ENCODE measurements around the gene LAMB2. TPM values are rescaled to one million over a fixed set of nuclear protein-coding genes. Genes with fewer than 3 reads are reported as not detected.

The LAMB2 gene
- total and polyA plus RNA-seq, 2 donors (not counting 1 experiment from before 2014, with no cell fraction given) = 0.67 to 0.74 TPM

DNA sequence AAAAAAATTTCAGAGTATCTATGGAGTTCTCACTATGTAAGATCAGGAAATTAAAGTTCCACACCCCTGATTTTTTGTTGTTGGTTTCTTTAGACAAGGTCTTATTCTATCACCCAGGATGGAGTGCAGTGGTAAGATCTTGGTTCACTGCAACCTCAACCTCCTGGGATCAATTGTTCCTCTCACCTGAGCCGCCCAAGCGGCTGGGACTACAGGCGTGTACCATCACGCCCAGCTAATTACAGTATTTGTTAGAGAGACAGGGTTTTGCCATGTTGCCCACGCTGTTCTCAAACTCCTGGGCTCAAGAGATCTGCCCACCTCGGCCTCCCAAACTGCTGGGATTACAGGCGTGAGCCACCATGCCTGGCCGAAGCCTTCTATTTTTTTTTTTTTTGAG, 51.4 kb downstream of the LAMB2 start:
- Histone ChIP-seq H3K4me1 (ENCODE audit: control insufficient read depth in 2 of 2, insufficient read depth in 2 of 2, low read length in 2 of 2) (no peaks in the 10 kb centered on the region), H3K79me2 (ENCODE audit: control insufficient read depth, insufficient read depth, low read length) (peaks cover 98% of the 10 kb centered on the region), H2AFZ (ENCODE audit: insufficient read depth, low read depth, low read length, poor library complexity, severe bottlenecking) (no peak overlapping the region), H3K9me3 (ENCODE audit: control extremely low read depth in 1 of 3, control insufficient read depth in 2 of 3, insufficient read depth in 1 of 3, low read length in 2 of 3) (no peaks in the 10 kb centered on the region), H3K27me3 (replicated peaks in 1 of 4; ENCODE audit: control extremely low read depth in 1 of 4, control insufficient read depth in 3 of 4, insufficient read depth in 4 of 4, low read length in 3 of 4) (no peaks in the 10 kb centered on the region), H3K4me3 (ENCODE audit: control extremely low read depth in 1 of 5, extremely low read depth in 1 of 5, insufficient read depth in 1 of 5, low read depth in 2 of 5, low read length in 4 of 5) (no peak overlapping the region), H3K27ac (ENCODE audit: low read length in 2 of 2) (no peak overlapping the region), H3K36me3 (replicated peaks in 1 of 2; ENCODE audit: control extremely low read depth in 1 of 2, control insufficient read depth in 1 of 2, extremely low read depth in 1 of 2, insufficient read depth in 2 of 2, low read length in 1 of 2) (peaks cover 13 to 26% of the 10 kb centered on the region in 2 experiments), H3K9ac (ENCODE audit: low read length) (no peak overlapping the region), H3K4me2 (replicated peaks; ENCODE audit: low read depth, low read length, poor library complexity, severe bottlenecking) (no peak overlapping the region), H4K20me1 (ENCODE audit: control insufficient read depth, insufficient read depth, low read length, poor library complexity, severe bottlenecking) (peaks cover 90% of the 10 kb centered on the region)
- CTCF ChIA-PET = no interaction called here
- intact Hi-C loops (cut with micrococcal nuclease) = no loop called here
- DNase-seq (no peak), ATAC-seq (ENCODE audit: low read depth) (no peak)
- 96% methylated on average over 7 of the region's 8 CpGs for WGBS (ENCODE audit: insufficient coverage)
- H3K27ac Mint-ChIP-seq = no peak overlapping the region
- H3K4me1 Mint-ChIP-seq = peaks cover 11% of the 10 kb centered on the region
- no peak overlapping the region for H3K4me3 Mint-ChIP-seq
- TF ChIP-seq EZH2 (IDR thresholded peaks at IDR 0.05; ENCODE audit: borderline replicate concordance, insufficient read depth, low read depth, low read length, poor library complexity, severe bottlenecking) = no peak
- TF ChIP-seq, protein P1, sequence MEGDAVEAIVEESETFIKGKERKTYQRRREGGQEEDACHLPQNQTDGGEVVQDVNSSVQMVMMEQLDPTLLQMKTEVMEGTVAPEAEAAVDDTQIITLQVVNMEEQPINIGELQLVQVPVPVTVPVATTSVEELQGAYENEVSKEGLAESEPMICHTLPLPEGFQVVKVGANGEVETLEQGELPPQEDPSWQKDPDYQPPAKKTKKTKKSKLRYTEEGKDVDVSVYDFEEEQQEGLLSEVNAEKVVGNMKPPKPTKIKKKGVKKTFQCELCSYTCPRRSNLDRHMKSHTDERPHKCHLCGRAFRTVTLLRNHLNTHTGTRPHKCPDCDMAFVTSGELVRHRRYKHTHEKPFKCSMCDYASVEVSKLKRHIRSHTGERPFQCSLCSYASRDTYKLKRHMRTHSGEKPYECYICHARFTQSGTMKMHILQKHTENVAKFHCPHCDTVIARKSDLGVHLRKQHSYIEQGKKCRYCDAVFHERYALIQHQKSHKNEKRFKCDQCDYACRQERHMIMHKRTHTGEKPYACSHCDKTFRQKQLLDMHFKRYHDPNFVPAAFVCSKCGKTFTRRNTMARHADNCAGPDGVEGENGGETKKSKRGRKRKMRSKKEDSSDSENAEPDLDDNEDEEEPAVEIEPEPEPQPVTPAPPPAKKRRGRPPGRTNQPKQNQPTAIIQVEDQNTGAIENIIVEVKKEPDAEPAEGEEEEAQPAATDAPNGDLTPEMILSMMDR (IDR thresholded peaks at IDR 0.05) = no peak
- no peaks in the 10 kb centered on the region for H3K27me3 Mint-ChIP-seq
- POLR2A ChIA-PET = interaction anchor here (0.7 kb wide), 1 partner anchor 1386 kb away, joined by 3 read pairs; no protein-coding TSS in a partner anchor
- no peaks in the 10 kb centered on the region for H3K9me3 Mint-ChIP-seq (ENCODE audit: insufficient read depth)

GRCh38 chr3:49079270-49079669, 53.6 kb downstream of the LAMB2 start:
- no peak for DNase-seq
- Histone ChIP-seq H3K36me3 (replicated peaks in 1 of 2; ENCODE audit: control extremely low read depth in 1 of 2, control insufficient read depth in 1 of 2, extremely low read depth in 1 of 2, insufficient read depth in 2 of 2, low read length in 1 of 2) (peaks cover 15 to 42% of the 10 kb centered on the region in 2 experiments), H3K4me1 (ENCODE audit: control insufficient read depth in 2 of 2, insufficient read depth in 2 of 2, low read length in 2 of 2) (no peaks in the 10 kb centered on the region), H3K4me3 (ENCODE audit: control extremely low read depth in 1 of 5, extremely low read depth in 1 of 5, insufficient read depth in 1 of 5, low read depth in 2 of 5, low read length in 4 of 5) (no peak overlapping the region), H3K27me3 (replicated peaks in 1 of 4; ENCODE audit: control extremely low read depth in 1 of 4, control insufficient read depth in 3 of 4, insufficient read depth in 4 of 4, low read length in 3 of 4) (no peaks in the 10 kb centered on the region), H3K9ac (ENCODE audit: low read length) (no peak overlapping the region), H2AFZ (ENCODE audit: insufficient read depth, low read depth, low read length, poor library complexity, severe bottlenecking) (no peak overlapping the region), H3K79me2 (ENCODE audit: control insufficient read depth, insufficient read depth, low read length) (peaks cover 98% of the 10 kb centered on the region), H4K20me1 (ENCODE audit: control insufficient read depth, insufficient read depth, low read length, poor library complexity, severe bottlenecking) (peaks cover 86% of the 10 kb centered on the region), H3K27ac (ENCODE audit: low read length in 2 of 2) (no peak overlapping the region), H3K9me3 (ENCODE audit: control extremely low read depth in 1 of 3, control insufficient read depth in 2 of 3, insufficient read depth in 1 of 3, low read length in 2 of 3) (no peaks in the 10 kb centered on the region), H3K4me2 (replicated peaks; ENCODE audit: low read depth, low read length, poor library complexity, severe bottlenecking) (no peak overlapping the region)
- no peak for ATAC-seq (ENCODE audit: low read depth)
- CTCF ChIA-PET = no interaction called here
- no peak overlapping the region for H3K27ac Mint-ChIP-seq
- WGBS (ENCODE audit: insufficient coverage) = 100% methylated on average over 1 of the region's 2 CpGs
- peaks cover 8% of the 10 kb centered on the region for H3K4me1 Mint-ChIP-seq
- no peak overlapping the region for H3K4me3 Mint-ChIP-seq
- TF ChIP-seq, protein P1 (IDR thresholded peaks at IDR 0.05) = no peak
- TF ChIP-seq EZH2 (IDR thresholded peaks at IDR 0.05; ENCODE audit: borderline replicate concordance, insufficient read depth, low read depth, low read length, poor library complexity, severe bottlenecking) = no peak
- H3K27me3 Mint-ChIP-seq = no peaks in the 10 kb centered on the region
- H3K9me3 Mint-ChIP-seq (ENCODE audit: insufficient read depth) = no peaks in the 10 kb centered on the region
- intact Hi-C loops (cut with micrococcal nuclease) = no loop called here
- POLR2A ChIA-PET = no interaction called here

Data from B cell (primary cell).